Stomach (tissue), 9 donors: ENCODE results near the gene TNRC6B. TPM values are rescaled to one million over a fixed set of nuclear protein-coding genes. Genes with fewer than 3 reads are reported as not detected.

Experiments
- DNase-seq, 2 donors: peaks; one replicate each; pipeline versions ENCODE4 v3.0.0 to v3.0.0-alpha.2; 2013 to 2019
- H3K27ac ChIP-seq, 5 donors: fragments of 200-600 bp in 4 of 5; sonication (generic) in 4 of 5; one replicate each; pipeline ENCODE4 v1.5.1; 2013 to 2019; ENCODE audit warnings: mild to moderate bottlenecking in 1 of 5, moderate library complexity in 1 of 5
- H3K27me3 ChIP-seq, 3 donors: fragments of 200-600 bp; sonication (generic); one replicate each; pipeline ENCODE4 v1.5.1; 2017 to 2019; ENCODE audit warnings: mixed run types in 1 of 3
- H3K36me3 ChIP-seq, 4 donors: fragments of 200-600 bp; sonication (generic); 1 replicate in 3 of 4; 2 replicates in 1 of 4; pipeline ENCODE4 v1.5.1; 2016 to 2019
- H3K4me1 ChIP-seq, 4 donors: fragments of 200-600 bp; sonication (generic); one replicate each; pipeline ENCODE4 v1.5.1; 2016 to 2019
- H3K4me3 ChIP-seq, 4 donors: fragments of 200-600 bp; sonication (generic) in 3 of 4; one replicate each; pipeline ENCODE4 v1.5.1; 2016 to 2019; ENCODE audit warnings: mild to moderate bottlenecking in 1 of 4
- H3K9me3 ChIP-seq, 4 donors: fragments of 200-600 bp; sonication (generic); one replicate each; pipeline ENCODE4 v1.5.1; 2016 to 2019
- CTCF ChIP-seq, 7 experiments: fragments of 450-650 bp in 4 of 7; fragments of 200-600 bp in 3 of 7; sonication (generic) in 3 of 7; IDR thresholded peaks; one replicate each; pipeline ENCODE4 v1.5.1; 2016 to 2019; ENCODE audit warnings: antibody characterized with exemption in 7 of 7, control low read depth in 2 of 7, mild to moderate bottlenecking in 1 of 7
- EP300 ChIP-seq: sonication (generic); formaldehyde crosslinking; IDR thresholded peaks from one replicate; pipeline ENCODE4 v1.6.1; 2017; ENCODE audit warnings: antibody characterized with exemption
- POLR2A ChIP-seq, 4 donors: fragments of 450-650 bp; IDR thresholded peaks; one replicate each; pipeline ENCODE4 v1.6.1; 2016; ENCODE audit warnings: antibody characterized with exemption in 4 of 4, control low read depth in 2 of 4, mild to moderate bottlenecking in 1 of 4, moderate library complexity in 1 of 4
- POLR2AphosphoS5 ChIP-seq, 3 donors: sonication (generic); formaldehyde crosslinking; IDR thresholded peaks; one replicate each; pipeline ENCODE4 v1.6.1; 2016; ENCODE audit warnings: antibody characterized with exemption in 3 of 3
- WGBS, 5 donors: extraction: QIAGEN DNeasy Blood & Tissue Kit in 3 of 5; methylation state at CpG; one replicate each; pipeline versions ENCODE4 v1.1.5 to v1.1.7; 2013 to 2018; 5-methylcytosine and 5-hydroxymethylcytosine counted together
- intact Hi-C: fragments of 100-400 bp; cut with DNase I; formaldehyde crosslinking; loops from one replicate; pipeline ENCODE4 v1.15.1; 2023; ENCODE audit warnings: low total_unique reads
- polyA plus RNA-seq, 3 donors: library from polyadenylated mRNA; stranded (reverse); fragments of 200-250 nt; gene quantifications; one replicate each; pipeline ENCODE4 v1.2.3, GENCODE V29; 2013
- total RNA-seq, 5 donors: library from RNA; depleted of rRNA; stranded (reverse); fragments of >200 nt; gene quantifications; one replicate each; pipeline versions ENCODE4 v1.1.0 to v1.2.3, GENCODE V29; 2014 to 2016
- donor health status: healthy with polysubstance abuse.
- donor health status: Bipolar disorder and iron deficiency.
- donor health status: healthy.

Gene TNRC6B
- total and polyA plus RNA-seq, 8 donors = 0.88 to 316 (median 18.0) TPM

- H3K27me3 ChIP-seq = no peaks in the 10 kb centered on the region
- peak; percentile 58 to 83 for DNase-seq
- intact Hi-C loops = no loop called here
- TF ChIP-seq CTCF (IDR thresholded peaks at IDR 0.05) (peak in 5 of 7 experiments; percentile 33 to 70 (median 60)), EP300 (no peak), POLR2AphosphoS5 (IDR thresholded peaks at IDR 0.05) (peak in 1 of 3 donors; percentile 36)
- H3K36me3 ChIP-seq = peaks cover 26 to 49% (median 44%) of the 10 kb centered on the region in 4 donors
- 63 to 70% (median 66%) methylated on average over 10 of the region's 10 CpGs for WGBS, 5 donors
- no peaks in the 10 kb centered on the region for H3K9me3 ChIP-seq
- H3K4me1 ChIP-seq = peaks cover 11 to 40% (median 32%) of the 10 kb centered on the region in 4 donors
- H3K27ac ChIP-seq = peak overlapping the region in 3 of 5 donors; percentile 89 to 90 (median 89)
- H3K4me3 ChIP-seq = peak overlapping the region in 2 of 4 donors; percentile 66 to 81
Measured at GRCh38 chr22:40348025-40348658, 170.4 kb downstream of the TNRC6B start.

- TF ChIP-seq EP300 (no peak), CTCF (IDR thresholded peaks at IDR 0.05) (no peak), POLR2A (IDR thresholded peaks at IDR 0.05) (no peak), POLR2AphosphoS5 (IDR thresholded peaks at IDR 0.05) (no peak)
- intact Hi-C loops = no loop called here
- H3K4me3 ChIP-seq = no peak overlapping the region
- no peaks in the 10 kb centered on the region for H3K27me3 ChIP-seq
- H3K27ac ChIP-seq = no peak overlapping the region
- H3K36me3 ChIP-seq = peaks cover 40 to 95% (median 90%) of the 10 kb centered on the region in 4 donors
- no peaks in the 10 kb centered on the region for H3K9me3 ChIP-seq
- WGBS, 5 donors = 49 to 85% (median 62%) methylated on average over 3 of the region's 3 CpGs
- no peak for DNase-seq
- H3K4me1 ChIP-seq = peaks cover 7 to 19% (median 12%) of the 10 kb centered on the region in 4 donors
Measured at GRCh38 chr22:40352763-40353162, 175.0 kb downstream of the TNRC6B start.

- TF ChIP-seq POLR2AphosphoS5 (IDR thresholded peaks at IDR 0.05) (no peak), CTCF (IDR thresholded peaks at IDR 0.05) (no peak), EP300 (no peak), POLR2A (IDR thresholded peaks at IDR 0.05) (no peak)
- 96 to 99% (median 98%) methylated on average over 5 of the region's 5 CpGs for WGBS, 5 donors
- H3K27ac ChIP-seq = no peak overlapping the region
- DNase-seq = no peak
- intact Hi-C loops = no loop called here
- H3K4me3 ChIP-seq = no peak overlapping the region
- H3K27me3 ChIP-seq = no peaks in the 10 kb centered on the region
- no peaks in the 10 kb centered on the region for H3K9me3 ChIP-seq
- no peaks in the 10 kb centered on the region for H3K4me1 ChIP-seq
- peaks cover 84 to 100% (median 100%) of the 10 kb centered on the region in 4 donors for H3K36me3 ChIP-seq
Measured at GRCh38 chr22:40361100-40361499, 183.4 kb downstream of the TNRC6B start.

GRCh38 chr22:40363059-40363458 lies 185.3 kb downstream of the TNRC6B start:
- H3K9me3 ChIP-seq = no peaks in the 10 kb centered on the region
- TF ChIP-seq EP300 = no peak
- no peak for TF ChIP-seq POLR2AphosphoS5 (IDR thresholded peaks at IDR 0.05)
- no peak for TF ChIP-seq POLR2A (IDR thresholded peaks at IDR 0.05)
- no peak for TF ChIP-seq CTCF (IDR thresholded peaks at IDR 0.05)
- WGBS, 5 donors = 90 to 97% (median 93%) methylated on average over 3 of the region's 3 CpGs
- peaks cover 0 to 5% (median 0%) of the 10 kb centered on the region in 4 donors for H3K4me1 ChIP-seq
- no peaks in the 10 kb centered on the region for H3K27me3 ChIP-seq
- peaks cover 83 to 100% (median 99%) of the 10 kb centered on the region in 4 donors for H3K36me3 ChIP-seq
- H3K4me3 ChIP-seq = no peak overlapping the region
- intact Hi-C loops = no loop called here
- no peak overlapping the region for H3K27ac ChIP-seq
- no peak for DNase-seq
